Muscle layer of duodenum (tissue), 2 donors: ENCODE results near the gene KLF16.

ENCODE experiments used
- H3K27ac ChIP-seq: one replicate; pipeline ENCODE4 v1.7.0; 2013; ENCODE audit warnings: mild to moderate bottlenecking, low read length
- H3K27me3 ChIP-seq: one replicate; pipeline ENCODE4 v1.7.0; 2013; ENCODE audit warnings: low read depth, mild to moderate bottlenecking, control low read depth, low read length
- H3K36me3 ChIP-seq, 2 donors: one replicate each; pipeline ENCODE4 v1.7.0; 2013; ENCODE audit warnings: low read length in 2 of 2, control low read depth in 1 of 2, mild to moderate bottlenecking in 1 of 2; ENCODE audit not compliant: insufficient read depth in 2 of 2, control insufficient read depth in 1 of 2
- H3K4me1 ChIP-seq, 2 donors: one replicate each; pipeline ENCODE4 v1.7.0; 2013; ENCODE audit warnings: low read length in 2 of 2, mild to moderate bottlenecking in 2 of 2, control low read depth in 1 of 2, moderate library complexity in 1 of 2; ENCODE audit not compliant: insufficient read depth in 2 of 2, control insufficient read depth in 1 of 2
- H3K4me3 ChIP-seq, 2 donors: one replicate each; pipeline ENCODE4 v1.7.0; 2013; ENCODE audit warnings: low read length in 2 of 2, low read depth in 1 of 2, mild to moderate bottlenecking in 1 of 2
- H3K9me3 ChIP-seq, 2 donors: one replicate each; pipeline ENCODE4 v1.7.0; 2013; ENCODE audit warnings: low read length in 2 of 2, control low read depth in 1 of 2, mild to moderate bottlenecking in 1 of 2; ENCODE audit not compliant: control insufficient read depth in 1 of 2
- donor health status: healthy.

The KLF16 gene

GRCh38 chr19:1863328-1863637 is at the start of gene KLF16:
TSS of gene KLF16 (minus strand) at chr19:1863579. CDS start at chr19:1863497, 82 bp downstream.
- peaks cover 3 to 45% of the 10 kb centered on the region in 2 donors for H3K4me1 ChIP-seq
- H3K27me3 ChIP-seq = no peaks in the 10 kb centered on the region
- H3K27ac ChIP-seq = peak within 1 kb of the TSS; percentile 72
- H3K4me3 ChIP-seq = peak within 1 kb of the TSS; percentile 66 to 78
- H3K36me3 ChIP-seq = no peaks in the 10 kb centered on the region
- no peaks in the 10 kb centered on the region for H3K9me3 ChIP-seq

DNA sequence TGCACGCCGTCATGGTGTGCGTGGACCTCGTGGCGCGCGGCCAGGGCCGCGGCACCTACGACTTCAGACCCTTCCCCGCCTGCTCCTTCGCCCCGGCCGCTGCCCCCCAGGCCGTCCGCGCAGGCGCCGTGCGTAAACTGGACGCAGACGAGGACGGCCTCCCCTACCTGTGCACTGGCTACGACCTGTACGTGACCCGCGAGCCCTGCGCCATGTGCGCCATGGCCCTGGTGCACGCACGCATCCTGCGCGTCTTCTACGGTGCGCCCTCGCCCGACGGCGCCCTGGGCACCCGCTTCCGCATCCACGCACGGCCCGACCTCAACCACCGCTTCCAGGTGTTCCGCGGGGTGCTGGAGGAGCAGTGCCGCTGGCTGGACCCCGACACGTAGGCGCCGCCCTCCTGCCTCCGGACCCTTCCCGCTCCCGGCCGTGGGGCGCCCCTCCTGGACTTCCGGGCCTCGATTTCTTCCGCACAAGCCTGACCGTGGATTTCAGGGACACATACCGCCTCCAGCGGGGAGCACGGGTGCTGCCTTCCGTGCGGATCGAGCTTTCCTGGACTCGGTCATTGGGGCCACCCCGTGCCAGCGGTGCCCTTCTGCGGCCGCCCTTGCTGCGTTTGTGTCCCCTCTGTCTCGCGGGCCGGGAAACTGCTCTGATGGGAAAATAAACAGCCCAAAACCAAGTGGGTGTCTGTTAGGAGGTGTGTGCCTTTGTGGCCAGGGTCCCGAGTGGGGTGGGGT is 49.6 kb upstream of the KLF16 start:
- Histone ChIP-seq H3K9me3 (no peaks in the 10 kb centered on the region), H3K27ac (no peak overlapping the region), H3K4me3 (no peak overlapping the region), H3K36me3 (peaks cover 6 to 34% of the 10 kb centered on the region in 2 donors), H3K27me3 (no peaks in the 10 kb centered on the region), H3K4me1 (peaks cover 0 to 6% of the 10 kb centered on the region in 2 donors)

GRCh38 chr19:1911995-1912394 is 48.6 kb upstream of the KLF16 start:
- Histone ChIP-seq H3K36me3 (peaks cover 6 to 29% of the 10 kb centered on the region in 2 donors), H3K9me3 (no peaks in the 10 kb centered on the region), H3K4me1 (peaks cover 0 to 6% of the 10 kb centered on the region in 2 donors), H3K4me3 (no peak overlapping the region), H3K27ac (no peak overlapping the region), H3K27me3 (no peaks in the 10 kb centered on the region)

- H3K9me3 ChIP-seq = no peaks in the 10 kb centered on the region
- H3K4me3 ChIP-seq = no peak overlapping the region
- H3K27ac ChIP-seq = no peak overlapping the region
- H3K4me1 ChIP-seq = peaks cover 0 to 8% of the 10 kb centered on the region in 2 donors
- H3K27me3 ChIP-seq = no peaks in the 10 kb centered on the region
- peaks cover 6 to 24% of the 10 kb centered on the region in 2 donors for H3K36me3 ChIP-seq
These were observed 47.7 kb upstream of the KLF16 start for GRCh38 chr19:1911098-1911497.

- H3K4me3 ChIP-seq = no peak overlapping the region
- H3K36me3 ChIP-seq = peaks cover 6 to 24% of the 10 kb centered on the region in 2 donors
- no peaks in the 10 kb centered on the region for H3K27me3 ChIP-seq
- peaks cover 0 to 14% of the 10 kb centered on the region in 2 donors for H3K4me1 ChIP-seq
- no peak overlapping the region for H3K27ac ChIP-seq
- H3K9me3 ChIP-seq = no peaks in the 10 kb centered on the region
These were observed 46.8 kb upstream of the KLF16 start for GRCh38 chr19:1910177-1910576.

DNA sequence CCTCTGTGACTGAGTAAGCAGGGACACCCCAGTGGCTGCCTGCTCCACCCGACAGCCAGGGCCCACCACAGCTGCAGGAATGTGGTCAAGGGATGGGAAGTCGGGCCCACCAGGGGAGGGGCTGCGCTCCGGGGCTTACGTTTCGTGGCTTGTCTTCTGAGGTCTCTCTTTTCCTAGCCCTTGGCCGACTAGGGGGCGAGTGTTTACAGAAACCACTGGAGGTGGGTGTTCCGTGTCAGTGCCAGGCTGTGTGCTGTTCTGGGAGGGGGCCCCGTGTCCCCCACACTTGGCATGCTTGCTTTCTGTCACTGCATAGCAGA is 46.3 kb upstream of the KLF16 start:
- Histone ChIP-seq H3K4me1 (peaks cover 0 to 14% of the 10 kb centered on the region in 2 donors), H3K27me3 (no peaks in the 10 kb centered on the region), H3K9me3 (no peaks in the 10 kb centered on the region), H3K36me3 (peaks cover 6 to 24% of the 10 kb centered on the region in 2 donors), H3K27ac (no peak overlapping the region), H3K4me3 (no peak overlapping the region)

GRCh38 chr19:1908364-1908678 is 44.9 kb upstream of the KLF16 start:
- Histone ChIP-seq H3K27me3 (no peaks in the 10 kb centered on the region), H3K4me1 (peaks cover 0 to 14% of the 10 kb centered on the region in 2 donors), H3K9me3 (no peaks in the 10 kb centered on the region), H3K4me3 (peak overlapping the region in 1 of 2 donors; percentile 30), H3K27ac (no peak overlapping the region), H3K36me3 (peaks cover 3 to 17% of the 10 kb centered on the region in 2 donors)

- peak overlapping the region; percentile 39 for H3K27ac ChIP-seq
- H3K36me3 ChIP-seq = peaks cover 0 to 12% of the 10 kb centered on the region in 2 donors
- H3K4me1 ChIP-seq = peaks cover 0 to 14% of the 10 kb centered on the region in 2 donors
- no peaks in the 10 kb centered on the region for H3K9me3 ChIP-seq
- H3K4me3 ChIP-seq = peak overlapping the region in 1 of 2 donors; percentile 30
- H3K27me3 ChIP-seq = no peaks in the 10 kb centered on the region
These were observed 44.4 kb upstream of the KLF16 start for GRCh38 chr19:1907563-1908363.

- Histone ChIP-seq H3K4me1 (peaks cover 0 to 14% of the 10 kb centered on the region in 2 donors), H3K27ac (peak overlapping the region; percentile 39), H3K27me3 (no peaks in the 10 kb centered on the region), H3K4me3 (no peak overlapping the region), H3K9me3 (no peaks in the 10 kb centered on the region), H3K36me3 (peaks cover 0 to 5% of the 10 kb centered on the region in 2 donors)
These were observed 43.7 kb upstream of the KLF16 start for GRCh38 chr19:1906985-1907562.

DNA sequence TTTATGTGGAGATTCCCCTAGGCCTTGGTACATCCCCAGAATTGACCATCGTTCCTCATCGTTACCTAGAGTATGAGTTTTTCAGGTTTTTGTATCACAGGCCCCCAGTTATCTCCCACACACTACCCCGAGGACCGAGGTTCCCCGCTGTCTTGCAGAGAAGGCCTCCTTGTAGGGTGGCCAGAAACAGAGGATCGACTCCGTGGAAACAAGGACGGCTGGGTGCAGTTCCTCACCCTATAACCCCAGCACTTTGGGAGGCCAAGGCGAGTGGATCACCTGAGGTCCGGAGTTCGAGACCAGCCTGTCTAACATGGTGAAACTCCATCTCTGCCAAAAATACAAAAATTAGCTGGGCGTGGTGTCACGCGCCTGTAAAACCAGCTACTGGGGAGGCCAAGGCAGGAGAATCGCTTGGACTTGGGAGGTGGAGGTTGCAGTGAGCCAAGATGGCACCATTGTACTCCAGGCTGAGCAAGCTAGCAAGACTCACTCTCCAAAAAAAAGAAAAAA is 42.5 kb upstream of the KLF16 start:
- Histone ChIP-seq H3K27ac (peak overlapping the region; percentile 62), H3K4me1 (peaks cover 0 to 14% of the 10 kb centered on the region in 2 donors), H3K9me3 (no peaks in the 10 kb centered on the region), H3K27me3 (no peaks in the 10 kb centered on the region), H3K4me3 (peak overlapping the region; percentile 56 to 71), H3K36me3 (peaks cover 0 to 4% of the 10 kb centered on the region in 2 donors)

DNA sequence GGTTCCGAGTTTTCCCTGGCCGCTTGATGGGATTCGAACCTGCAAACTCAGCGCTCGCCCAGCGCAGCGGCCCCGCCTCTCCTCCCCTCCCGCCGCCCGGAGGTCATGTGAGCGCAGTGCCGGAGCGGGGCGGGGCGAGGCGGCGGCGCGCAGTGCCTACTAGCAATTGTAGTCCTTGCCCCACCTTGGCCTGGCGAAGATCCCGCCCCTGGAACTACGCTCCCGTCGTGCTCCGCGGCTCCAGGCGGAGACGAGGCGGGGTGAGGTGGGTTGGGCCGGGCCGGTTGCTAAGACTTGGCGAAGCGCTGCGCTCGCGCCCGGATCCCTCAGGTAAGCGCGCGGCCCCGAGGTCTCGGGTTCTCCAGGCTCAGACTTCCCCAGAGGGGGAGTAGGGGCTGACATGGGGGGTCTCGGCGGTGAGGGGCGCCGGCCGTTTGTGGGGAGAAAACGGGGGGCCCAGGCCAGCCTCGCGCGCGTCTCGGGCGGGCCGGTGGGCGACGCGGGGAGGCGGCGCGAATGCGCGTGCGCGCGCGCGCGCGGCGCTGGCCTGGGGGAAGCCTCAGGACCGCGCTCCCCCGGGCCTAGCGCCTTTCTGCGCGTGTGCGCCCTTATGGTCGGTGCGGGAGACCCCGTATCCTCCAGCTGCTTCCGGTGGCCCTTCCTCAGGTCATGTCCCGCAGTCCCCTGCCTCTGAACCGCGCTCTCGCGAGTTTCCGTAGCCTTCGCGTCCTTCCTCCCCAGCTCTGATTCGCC is 41.9 kb upstream of the KLF16 start, which contains the start of the genes ADAT3 and SCAMP4:
TSS of gene ADAT3 (plus strand) at position 290 of the 753 bp plus-strand sequence. CDS start 6,649 bp downstream, outside the sequence.
TSS of gene SCAMP4 (plus strand) at position 290 of the 753 bp plus-strand sequence. CDS start 9,621 bp downstream, outside the sequence.
- peak within 1 kb of the TSS; percentile 56 to 71 for H3K4me3 ChIP-seq
- no peaks in the 10 kb centered on the region for H3K9me3 ChIP-seq
- H3K27ac ChIP-seq = peak within 1 kb of the TSS; percentile 62
- H3K27me3 ChIP-seq = no peaks in the 10 kb centered on the region
- peaks cover 0 to 4% of the 10 kb centered on the region in 2 donors for H3K36me3 ChIP-seq
- peaks cover 0 to 14% of the 10 kb centered on the region in 2 donors for H3K4me1 ChIP-seq
